MM.1S (cell line): ENCODE data around the gene MVP.

Experiments used
- DNase-seq: peaks from one replicate; pipeline ENCODE4 v3.0.0-alpha.2; 2015
- H2AFZ ChIP-seq: fragments of 300-600 bp; sonication (generic); 2 replicates; pipeline ENCODE4 v1.6.0; 2016; ENCODE audit warnings: antibody characterized with exemption, low read length
- H3F3A ChIP-seq: fragments of 300-600 bp; sonication (generic); 2 replicates; pipeline ENCODE4 v1.6.1; 2016; ENCODE audit warnings: mild to moderate bottlenecking, antibody characterized with exemption, low read length, moderate library complexity, mixed read lengths; ENCODE audit not compliant: insufficient read depth
- H3K27ac ChIP-seq: fragments of 300-600 bp; sonication (generic); 2 replicates; pipeline ENCODE4 v1.5.1; 2016; ENCODE audit warnings: mild to moderate bottlenecking, low read length
- H3K27me3 ChIP-seq: fragments of 300-600 bp; sonication (generic); replicated peaks from 2 replicates; pipeline ENCODE4 v1.6.0; 2016; ENCODE audit warnings: low read length; ENCODE audit not compliant: insufficient read depth
- H3K36me3 ChIP-seq: fragments of 300-600 bp; sonication (generic); replicated peaks from 2 replicates; pipeline ENCODE4 v1.6.1; 2016; ENCODE audit warnings: mild to moderate bottlenecking, low read length, mixed read lengths; ENCODE audit not compliant: insufficient read depth
- H3K4me1 ChIP-seq: fragments of 300-600 bp; sonication (generic); 2 replicates; pipeline ENCODE4 v1.6.1; 2016; ENCODE audit warnings: low read length, mixed read lengths
- H3K4me2 ChIP-seq: fragments of 300-600 bp; sonication (generic); 2 replicates; pipeline ENCODE4 v1.6.0; 2016; ENCODE audit warnings: low read depth, low read length
- H3K4me3 ChIP-seq: fragments of 300-600 bp; sonication (generic); 2 replicates; pipeline ENCODE4 v1.5.1; 2016; ENCODE audit warnings: low read length, mixed read lengths
- H3K79me2 ChIP-seq: fragments of 300-600 bp; sonication (generic); 2 replicates; pipeline ENCODE4 v1.6.1; 2016; ENCODE audit warnings: mixed run types, low read length, mixed read lengths
- H3K9ac ChIP-seq: fragments of 300-600 bp; sonication (generic); 2 replicates; pipeline ENCODE4 v1.6.1; 2016; ENCODE audit warnings: low read length, mixed read lengths
- H3K9me2 ChIP-seq: fragments of 300-600 bp; sonication (generic); replicated peaks from 2 replicates; pipeline ENCODE4 v1.6.1; 2016; ENCODE audit warnings: mild to moderate bottlenecking, low read length, mixed read lengths; ENCODE audit not compliant: insufficient read depth
- H3K9me3 ChIP-seq: fragments of 300-600 bp; sonication (generic); replicated peaks from 2 replicates; pipeline ENCODE4 v1.6.1; 2016; ENCODE audit warnings: mild to moderate bottlenecking, low read length, mixed read lengths; ENCODE audit not compliant: insufficient read depth
- H4K20me1 ChIP-seq: fragments of 300-600 bp; sonication (generic); 2 replicates; pipeline ENCODE4 v1.6.1; 2016; ENCODE audit warnings: mild to moderate bottlenecking, low read length, moderate library complexity, mixed read lengths; ENCODE audit not compliant: insufficient read depth
- CTCF ChIP-seq: fragments of 300-600 bp; sonication (generic); IDR thresholded peaks from 2 replicates; pipeline ENCODE4 v1.5.1; 2016; ENCODE audit warnings: antibody characterized with exemption, low read length, mixed read lengths
- EZH2 ChIP-seq: fragments of 300-600 bp; sonication (generic); optimal IDR thresholded peaks from 2 replicates; pipeline ENCODE3; 2017; ENCODE audit warnings: low read depth, mild to moderate bottlenecking, antibody characterized with exemption, low read length, mixed read lengths
- EZH2phosphoT487 ChIP-seq: fragments of 300-600 bp; sonication (generic); IDR thresholded peaks from 2 replicates; pipeline ENCODE4 v1.6.1; 2018; ENCODE audit warnings: antibody characterized with exemption, low read length

MVP gene

GRCh38 chr16:29815793-29816693 is 4.2 kb upstream of the MVP start, which contains the start of gene PAGR1:
Gene PAGR1 (plus strand): TSS chr16:29816152. CDS start chr16:29816526, 374 bp downstream.
- peaks cover 39% of the 10 kb centered on the region for H3F3A ChIP-seq
- no peaks in the 10 kb centered on the region for H4K20me1 ChIP-seq
- peaks cover 27% of the 10 kb centered on the region for H3K4me1 ChIP-seq
- peak within 1 kb of the TSS; percentile 88 for H3K9ac ChIP-seq
- peak; percentile 99 for DNase-seq
- H3K4me2 ChIP-seq = peak within 1 kb of the TSS; percentile 74
- peak; percentile 83 for TF ChIP-seq CTCF
- no peak for TF ChIP-seq EZH2phosphoT487
- H3K79me2 ChIP-seq = peaks cover 42% of the 10 kb centered on the region
- H2AFZ ChIP-seq = peak within 1 kb of the TSS; percentile 73
- no peaks in the 10 kb centered on the region for H3K9me3 ChIP-seq
- no peaks in the 10 kb centered on the region for H3K27me3 ChIP-seq
- H3K27ac ChIP-seq = peak within 1 kb of the TSS; percentile 87
- peak within 1 kb of the TSS; percentile 88 for H3K4me3 ChIP-seq
- H3K9me2 ChIP-seq = no peaks in the 10 kb centered on the region
- H3K36me3 ChIP-seq = no peaks in the 10 kb centered on the region

GRCh38 chr16:29816694-29817441 is 3.4 kb upstream of the MVP start:
- TF ChIP-seq EZH2 = no peak
- peak; percentile 11; the same call in 1 of the 2 replicates for TF ChIP-seq CTCF
- no peak for TF ChIP-seq EZH2phosphoT487
- Histone ChIP-seq H3K4me1 (peaks cover 35% of the 10 kb centered on the region), H3F3A (peaks cover 41% of the 10 kb centered on the region), H3K27me3 (no peaks in the 10 kb centered on the region), H3K79me2 (peaks cover 50% of the 10 kb centered on the region), H3K9me2 (no peaks in the 10 kb centered on the region), H3K36me3 (no peaks in the 10 kb centered on the region), H3K9me3 (no peaks in the 10 kb centered on the region), H3K4me3 (peak overlapping the region; percentile 88), H3K4me2 (peak overlapping the region; percentile 72), H3K9ac (peak overlapping the region; percentile 88), H4K20me1 (no peaks in the 10 kb centered on the region), H2AFZ (peak overlapping the region; percentile 73), H3K27ac (peak overlapping the region; percentile 87; the same call in 1 of the 2 replicates)
- peak; percentile 71 for DNase-seq

GRCh38 chr16:29818082-29818481 is 2.2 kb upstream of the MVP start:
- TF ChIP-seq CTCF (no peak), EZH2 (no peak), EZH2phosphoT487 (no peak)
- no peak overlapping the region for H3K4me3 ChIP-seq
- H3K4me1 ChIP-seq = peaks cover 38% of the 10 kb centered on the region
- no peaks in the 10 kb centered on the region for H3K9me3 ChIP-seq
- no peak overlapping the region for H2AFZ ChIP-seq
- H4K20me1 ChIP-seq = no peaks in the 10 kb centered on the region
- peaks cover 41% of the 10 kb centered on the region for H3F3A ChIP-seq
- no peaks in the 10 kb centered on the region for H3K27me3 ChIP-seq
- peak overlapping the region; percentile 2; the same call in 1 of the 2 replicates for H3K4me2 ChIP-seq
- H3K79me2 ChIP-seq = peaks cover 62% of the 10 kb centered on the region
- no peaks in the 10 kb centered on the region for H3K36me3 ChIP-seq
- no peak for DNase-seq
- no peak overlapping the region for H3K9ac ChIP-seq
- no peaks in the 10 kb centered on the region for H3K9me2 ChIP-seq
- no peak overlapping the region for H3K27ac ChIP-seq
